H1 (cell line): ENCODE results near the gene MAPKAP1. TPM values are rescaled to one million over a fixed set of nuclear protein-coding genes. Genes with fewer than 3 reads are reported as not detected.
A peak's percentile ranks its signal among the peaks of the same experiment; 100 is the strongest.

Experiments used
- CTCF ChIA-PET: fragments of 300-600 bp; sonication (Branson Sonifier 250); formaldehyde crosslinking; loops from one replicate; lab custom pipeline; 2021; ENCODE audit not compliant: partially characterized antibody; lab: Charles Lee
- POLR2A ChIA-PET: fragments of 300-600 bp; sonication (Branson Sonifier 250); formaldehyde crosslinking; loops from one replicate; lab custom pipeline; 2021; ENCODE audit warnings: inconsistent platforms; ENCODE audit not compliant: partially characterized antibody; lab: Charles Lee
- DNase-seq, 2 experiments: peaks; one replicate each; pipeline versions ENCODE4 v3.0.0 to v3.0.0-alpha.2; 2010 to 2022; ENCODE audit warnings: low spot score in 2 of 2, low read depth in 1 of 2, mixed read lengths in 1 of 2
- FAIRE-seq: peaks from 2 replicates; lab custom pipeline; 2011; peaks lifted over from hg19 to GRCh38; lab: Jason Lieb, UNC
- H2AFZ ChIP-seq: 2 replicates; pipeline ENCODE4 v1.8.1; 2012; ENCODE audit warnings: low read length, inconsistent platforms
- H2AK5ac ChIP-seq: 2 replicates; pipeline ENCODE4 v1.6.1; 2013; ENCODE audit warnings: low read depth, low read length
- H2BK120ac ChIP-seq: replicated peaks from 2 replicates; pipeline ENCODE3; 2013; ENCODE audit warnings: low read depth, low read length, inconsistent platforms
- H2BK12ac ChIP-seq: 2 replicates; pipeline ENCODE4 v1.6.1; 2013; ENCODE audit warnings: low read depth, low read length
- H2BK15ac ChIP-seq: 2 replicates; pipeline ENCODE4 v1.6.1; 2013; ENCODE audit warnings: low read length
- H2BK20ac ChIP-seq: 2 replicates; pipeline ENCODE4 v1.6.1; 2013; ENCODE audit warnings: low read length
- H2BK5ac ChIP-seq: 2 replicates; pipeline ENCODE4 v1.6.1; 2013; ENCODE audit warnings: low read depth, low read length
- H3K14ac ChIP-seq: 2 replicates; pipeline ENCODE4 v1.6.1; 2013; ENCODE audit warnings: inconsistent platforms; ENCODE audit not compliant: insufficient read length
- H3K18ac ChIP-seq: 2 replicates; pipeline ENCODE4 v1.6.1; 2013; ENCODE audit warnings: low read length; ENCODE audit errors: extremely low read depth
- H3K23ac ChIP-seq: 2 replicates; pipeline ENCODE4 v1.6.1; 2013; ENCODE audit warnings: inconsistent platforms; ENCODE audit not compliant: insufficient read length
- H3K23me2 ChIP-seq: 2 replicates; pipeline ENCODE4 v1.6.1; 2013; ENCODE audit warnings: low read depth, low read length
- H3K27ac ChIP-seq: 2 replicates; pipeline ENCODE4 v1.6.1; 2011; ENCODE audit warnings: low read depth, low read length, inconsistent platforms
- H3K27me3 ChIP-seq, 4 experiments: replicated peaks in 1 of 4; 1 replicate in 1 of 4; 2 replicates in 3 of 4; pipeline versions ENCODE4 v1.6.1 to v1.8.1; 2011 to 2013; ENCODE audit warnings: low read length in 3 of 4, mild to moderate bottlenecking in 3 of 4, inconsistent platforms in 2 of 4, mixed read lengths in 2 of 4, moderate library complexity in 1 of 4; ENCODE audit not compliant: control insufficient read depth in 3 of 4, insufficient read depth in 3 of 4; ENCODE audit errors: extremely low read depth in 1 of 4
- H3K36me3 ChIP-seq, 4 experiments: 2 replicates each; pipeline versions ENCODE4 v1.6.1 to v1.8.1; 2011 to 2013; ENCODE audit warnings: mild to moderate bottlenecking in 4 of 4, low read length in 3 of 4, moderate library complexity in 2 of 4, control low read depth in 1 of 4, inconsistent platforms in 1 of 4; ENCODE audit not compliant: insufficient read depth in 4 of 4, control insufficient read depth in 2 of 4
- H3K4ac ChIP-seq: replicated peaks from 2 replicates; pipeline ENCODE3; 2013; ENCODE audit warnings: low read length, low read depth, mixed read lengths, inconsistent platforms; ENCODE audit not compliant: insufficient read length
- H3K4me1 ChIP-seq, 4 experiments: replicated peaks in 1 of 4; 1 replicate in 1 of 4; 2 replicates in 3 of 4; pipeline versions ENCODE4 v1.6.1 to v1.8.1; 2011 to 2013; ENCODE audit warnings: low read length in 3 of 4, inconsistent platforms in 2 of 4, mixed read lengths in 1 of 4; ENCODE audit not compliant: insufficient read depth in 4 of 4, control insufficient read depth in 3 of 4
- H3K4me2 ChIP-seq, 2 experiments: 2 replicates each; pipeline versions ENCODE4 v1.6.1 to v1.8.1; 2011 to 2013; ENCODE audit warnings: low read depth in 2 of 2, low read length in 2 of 2, control low read depth in 1 of 2, inconsistent platforms in 1 of 2, mild to moderate bottlenecking in 1 of 2; ENCODE audit not compliant: insufficient read depth in 1 of 2
- H3K4me3 ChIP-seq, 4 experiments: fragments of 200-600, 300-600 bp in 1 of 4; sonication (generic), shearing (Covaris generic), sonication (Bioruptor Twin) in 1 of 4; 2 replicates each; pipeline versions ENCODE4 v1.5.1 to v1.8.1; 2011 to 2016; ENCODE audit warnings: low read length in 4 of 4, low read depth in 3 of 4, control low read depth in 2 of 4, inconsistent platforms in 2 of 4, mild to moderate bottlenecking in 2 of 4, mixed read lengths in 1 of 4, moderate library complexity in 1 of 4; ENCODE audit not compliant: insufficient read depth in 2 of 4; ENCODE audit errors: extremely low read depth in 1 of 4
- H3K56ac ChIP-seq: replicated peaks from 2 replicates; pipeline ENCODE3; 2013; ENCODE audit warnings: low read depth, mild to moderate bottlenecking, mixed read lengths, low read length, inconsistent platforms; ENCODE audit not compliant: insufficient read length
- H3K79me1 ChIP-seq: 2 replicates; pipeline ENCODE4 v1.6.1; 2013; ENCODE audit warnings: low read depth, low read length, control low read depth
- H3K79me2 ChIP-seq, 2 experiments: 2 replicates each; pipeline versions ENCODE4 v1.6.1 to v1.8.1; 2012 to 2013; ENCODE audit warnings: low read length in 2 of 2, mild to moderate bottlenecking in 2 of 2, inconsistent platforms in 1 of 2; ENCODE audit not compliant: insufficient read depth in 2 of 2, control insufficient read depth in 1 of 2
- H3K9ac ChIP-seq, 4 experiments: replicated peaks in 1 of 4; 1 replicate in 1 of 4; 2 replicates in 3 of 4; pipeline versions ENCODE4 v1.6.1 to v1.8.1; 2011 to 2013; ENCODE audit warnings: low read depth in 3 of 4, low read length in 3 of 4, control low read depth in 2 of 4, mild to moderate bottlenecking in 2 of 4, moderate library complexity in 2 of 4, inconsistent platforms in 1 of 4; ENCODE audit errors: extremely low read depth in 1 of 4
- H3K9me3 ChIP-seq, 2 experiments: 2 replicates each; pipeline versions ENCODE4 v1.6.1 to v1.8.1; 2012 to 2013; ENCODE audit warnings: mild to moderate bottlenecking in 2 of 2, moderate library complexity in 2 of 2, control low read depth in 1 of 2, inconsistent platforms in 1 of 2, low read depth in 1 of 2, low read length in 1 of 2, mixed read lengths in 1 of 2; ENCODE audit not compliant: insufficient read depth in 2 of 2
- H4K20me1 ChIP-seq, 2 experiments: replicated peaks in 1 of 2; 2 replicates each; pipeline versions ENCODE3 to v1.8.1; 2011 to 2013; ENCODE audit warnings: inconsistent platforms in 2 of 2, low read length in 2 of 2, mild to moderate bottlenecking in 1 of 2; ENCODE audit not compliant: insufficient read depth in 2 of 2, control insufficient read depth in 1 of 2
- H4K5ac ChIP-seq: 2 replicates; pipeline ENCODE4 v1.6.1; 2013; ENCODE audit warnings: low read length, low read depth, mixed read lengths, inconsistent platforms; ENCODE audit not compliant: insufficient read length
- H4K8ac ChIP-seq: 2 replicates; pipeline ENCODE4 v1.8.0; 2013; ENCODE audit warnings: mild to moderate bottlenecking, moderate library complexity, low read length, inconsistent platforms; ENCODE audit not compliant: insufficient read depth; ENCODE audit errors: extremely low read depth
- H4K91ac ChIP-seq: replicated peaks from 2 replicates; pipeline ENCODE3; 2013; ENCODE audit warnings: low read length, mixed read lengths, inconsistent platforms; ENCODE audit not compliant: insufficient read length
- CEBPB ChIP-seq: IDR thresholded peaks from 2 replicates; pipeline ENCODE4 v1.6.1; 2012; ENCODE audit warnings: low read depth, low read length
- CHD1 ChIP-seq: IDR thresholded peaks from 2 replicates; pipeline ENCODE4 v1.6.1; 2012; ENCODE audit warnings: low read depth, low read length, improper control_type of control experiment
- FOSL1 ChIP-seq: IDR thresholded peaks from 2 replicates; pipeline ENCODE4 v1.6.1; 2011; ENCODE audit warnings: mild to moderate bottlenecking, low read depth, low read length, moderate library complexity; ENCODE audit not compliant: insufficient read depth
- GTF2F1 ChIP-seq: IDR thresholded peaks from 2 replicates; pipeline ENCODE4 v1.6.1; 2012; ENCODE audit warnings: low read depth, low read length, improper control_type of control experiment, borderline replicate concordance
- MAFK ChIP-seq: IDR thresholded peaks from 2 replicates; pipeline ENCODE4 v1.6.1; 2012; ENCODE audit warnings: low read depth, mild to moderate bottlenecking, improper control_type of control experiment, low read length
- NRF1 ChIP-seq: IDR thresholded peaks from 2 replicates; pipeline ENCODE4 v1.6.1; 2011; ENCODE audit warnings: mild to moderate bottlenecking, low read depth, low read length, improper control_type of control experiment
- PHF8 ChIP-seq: fragments of 200-600 bp; sonication (generic); conservative IDR thresholded peaks from 2 replicates; pipeline ENCODE4 v1.7.1; 2012; ENCODE audit warnings: low read depth, mild to moderate bottlenecking, inconsistent platforms, low read length, moderate library complexity
- POLR2A ChIP-seq, 2 experiments: IDR thresholded peaks; 1 replicate in 1 of 2; 2 replicates in 1 of 2; pipeline ENCODE4 v1.6.1; 2011; ENCODE audit warnings: low read depth in 2 of 2, low read length in 2 of 2, mild to moderate bottlenecking in 2 of 2; ENCODE audit errors: control extremely low read depth in 1 of 2
- RBBP5 ChIP-seq: IDR thresholded peaks from 2 replicates; pipeline ENCODE4 v1.7.1; 2012; ENCODE audit warnings: low read depth, mild to moderate bottlenecking, inconsistent platforms, low read length, moderate library complexity, borderline replicate concordance
- SP2 ChIP-seq: IDR thresholded peaks from 2 replicates; pipeline ENCODE4 v1.6.1; 2012; ENCODE audit warnings: mild to moderate bottlenecking, low read length, inconsistent platforms
- TCF12 ChIP-seq: IDR thresholded peaks from 2 replicates; pipeline ENCODE4 v1.6.1; 2011; ENCODE audit warnings: low read depth, mild to moderate bottlenecking, low read length
- WGBS, 2 experiments: shearing (Covaris generic) in 1 of 2; methylation state at CpG; one replicate each; pipeline versions ENCODE4 v1.1.6 to v1.1.7; 2013 to 2015; ENCODE audit warnings: low lambda C conversion rate in 2 of 2, mixed read lengths in 2 of 2, inconsistent platforms in 1 of 2, low coverage in 1 of 2, missing lambda C conversion rate in 1 of 2; ENCODE audit not compliant: insufficient replicate concordance in 2 of 2, insufficient coverage in 1 of 2, insufficient read length in 1 of 2; ENCODE audit errors: extremely low coverage in 1 of 2, missing lambda C conversion rate in 1 of 2; 5-methylcytosine and 5-hydroxymethylcytosine counted together
- polyA plus RNA-seq, 7 experiments: library from polyadenylated mRNA; depleted of rRNA in 3 of 7; stranded (reverse) in 5 of 7; unstranded in 2 of 7; fragments of >200 nt in 5 of 7; fragments of 200-250 nt in 2 of 7; gene quantifications; 1 replicate in 5 of 7; 2 replicates in 1 of 7; 4 replicates in 1 of 7; pipeline versions ENCODE4 v1.2.1 to v1.2.3, GENCODE V29; 2011 to 2013; ENCODE audit warnings: missing spikeins in 2 of 7, mixed read lengths in 2 of 7
- total RNA-seq: library from RNA; stranded (reverse); fragmentation: NEBNext Ultra II Directional; extraction: Animal tissue kit (Norgen Biotek cat#: 25700); gene quantifications from 2 replicates; pipeline ENCODE4 v1.2.1, GENCODE V29; 2021

Gene MAPKAP1
- total and polyA plus RNA-seq, 2 of the 8 experiments (the other 6 are each of a cell fraction or from before 2014, with no cell fraction given): 79.2 to 140 TPM

DNA sequence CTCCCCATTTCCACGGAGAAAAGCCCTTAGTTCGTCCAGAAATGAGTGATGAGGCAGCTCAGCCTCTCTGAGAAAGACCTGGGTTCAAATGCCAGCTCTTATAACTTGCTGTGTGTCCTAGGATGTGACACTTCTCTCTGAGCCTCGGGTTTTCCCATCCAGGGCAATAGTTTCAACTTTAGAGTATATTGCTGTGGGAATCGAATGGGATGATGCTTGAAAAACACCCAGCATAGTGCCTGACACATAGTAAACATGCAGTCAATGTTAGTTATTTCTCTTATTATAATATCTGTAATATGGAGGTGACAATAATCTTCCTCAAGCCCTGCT, 430 bp upstream of the MAPKAP1 start:
- no peak overlapping the region for H2BK12ac ChIP-seq
- H4K8ac ChIP-seq: peak overlapping the region; percentile 76; the same call in 1 of the 2 replicates
- H3K27ac ChIP-seq: peak overlapping the region; percentile 61; the same call in 1 of the 2 replicates
- peak overlapping the region in 1 of 4 experiments; percentile 57; a peak in 1 of 7 replicates for H3K9ac ChIP-seq
- WGBS, 2 experiments: 39% methylated on average over 4 of the region's 4 CpGs; no CpG with 5 or more reads in 1 of the 2 experiments
- H2BK5ac ChIP-seq: peak overlapping the region; percentile 46; the same call in 1 of the 2 replicates
- no peak overlapping the region for H2BK120ac ChIP-seq
- peaks cover 11 to 42% of the 10 kb centered on the region in 2 experiments for H3K79me2 ChIP-seq
- no peak overlapping the region for H2BK20ac ChIP-seq
- no peak overlapping the region; the same call in 1 of the 2 replicates for H3K18ac ChIP-seq
- H2BK15ac ChIP-seq: 0 out of 2 replicates have a peak overlapping the region, but pooled peaks have one; percentile 9
- FAIRE-seq: no peak
- H2AK5ac ChIP-seq: no peak overlapping the region
- H4K20me1 ChIP-seq: no peaks in the 10 kb centered on the region
- H2AFZ ChIP-seq: peak overlapping the region; percentile 100
- H3K4me1 ChIP-seq: peaks cover 0 to 5% (median 0%) of the 10 kb centered on the region in 4 experiments; a peak in 4 of 7 replicates
- DNase-seq: no peak
- no peak overlapping the region for H4K91ac ChIP-seq
- no peaks in the 10 kb centered on the region for H3K36me3 ChIP-seq
- no peak overlapping the region for H3K4ac ChIP-seq
- H3K4me3 ChIP-seq: peak overlapping the region in 1 of 4 experiments; percentile 93; a peak in 4 of 8 replicates
- H3K27me3 ChIP-seq: no peaks in the 10 kb centered on the region
- no peak overlapping the region for H3K23ac ChIP-seq
- peak overlapping the region; percentile 92 for H4K5ac ChIP-seq
- no peak for TF ChIP-seq FOSL1
- no peak for TF ChIP-seq CHD1
- TF ChIP-seq PHF8: no peak
- no peak for TF ChIP-seq MAFK
- TF ChIP-seq TCF12: no peak
- no peak for TF ChIP-seq SP2
- no peak for TF ChIP-seq POLR2A (IDR thresholded peaks at IDR 0.05; ENCODE audit: control extremely low read depth in 1 of 2, low read depth in 2 of 2, low read length in 2 of 2)
- TF ChIP-seq RBBP5: no peak
- no peak for TF ChIP-seq NRF1
- no peak for TF ChIP-seq GTF2F1
- TF ChIP-seq CEBPB: no peak
- TF ChIP-seq, all 59 proteins: peak for 0
- Histone ChIP-seq H3K23me2 (0 out of 2 replicates have a peak, but pooled peaks cover 4% of the 10 kb centered on the region), H3K79me1 (peaks cover 7% of the 10 kb centered on the region; the same call in 1 of the 2 replicates), H3K14ac (no peak overlapping the region), H3K9me3 (no peaks in the 10 kb centered on the region), H3K4me2 (peak overlapping the region; percentile 63 to 89), H3K56ac (no peak overlapping the region)
- ChIA-PET POLR2A (interaction anchor here (0.8 to 1.6 kb wide), 7 partner anchors 9 to 88 kb away, joined by 3 to 10 read pairs (median 4); no protein-coding TSS in a partner anchor), CTCF (no interaction called here)
